ENCODE measurements around the gene BTBD7.

Gene BTBD7

DNA sequence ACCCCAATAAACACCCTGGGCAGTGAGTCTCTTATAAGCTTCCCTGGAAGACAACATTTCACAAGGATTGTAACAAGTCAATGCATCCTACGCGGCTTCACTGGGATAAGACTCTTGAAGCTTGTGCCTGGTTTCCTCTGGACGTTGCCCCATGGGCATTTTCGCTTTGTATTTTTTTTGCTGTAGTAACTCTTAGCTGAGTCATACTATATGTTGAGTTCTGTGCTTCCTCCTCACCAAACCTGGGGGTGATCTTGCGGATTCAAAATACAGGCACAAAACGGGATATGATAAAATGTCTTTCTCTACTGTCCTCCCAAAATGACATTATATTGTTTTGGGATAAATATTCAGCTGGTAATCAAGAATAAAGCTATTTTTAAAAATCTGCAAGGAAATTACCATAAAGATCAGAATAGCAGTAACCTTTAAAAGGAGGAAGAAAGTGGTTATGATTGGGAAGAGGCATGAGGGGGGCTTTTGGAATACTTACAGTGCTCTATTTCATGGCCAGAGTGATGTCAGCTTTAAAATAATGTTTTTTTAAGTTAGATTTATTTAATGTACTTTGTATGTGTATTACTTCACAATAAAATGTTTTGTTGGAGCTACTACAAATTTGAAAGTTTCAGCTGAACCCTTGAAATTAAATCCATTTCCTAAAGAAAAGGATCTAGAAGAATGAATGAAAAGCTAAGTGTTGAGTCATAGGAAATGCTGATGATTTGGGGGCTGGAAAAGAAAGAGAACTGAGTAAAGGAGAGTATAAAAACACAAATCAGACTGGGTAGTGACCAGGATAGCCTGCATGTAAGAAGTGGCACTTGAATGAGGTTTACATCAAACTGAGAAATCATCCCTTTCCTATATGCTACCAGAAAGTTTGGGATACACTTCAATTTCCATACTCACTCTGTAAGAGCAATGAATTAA is 14.7 kb downstream of the BTBD7 start:
- H3K4me3 ChIP-seq (ENCODE audit: low read depth in 1 of 2, low read length in 2 of 2): peak overlapping the region; percentile 14 to 31
- no peaks in the 10 kb centered on the region for H3K36me3 ChIP-seq (ENCODE audit: control insufficient read depth in 1 of 2, insufficient read depth in 2 of 2, low read length in 2 of 2)
- no peaks in the 10 kb centered on the region for H3K9me3 ChIP-seq (ENCODE audit: control insufficient read depth in 1 of 2, low read length in 2 of 2)
- no peak overlapping the region for H3K27ac ChIP-seq (ENCODE audit: low read depth, low read length)
- H3K9ac ChIP-seq (ENCODE audit: low read depth in 1 of 2, low read length in 2 of 2): peak overlapping the region in 1 of 2 donors; percentile 13
- H3K4me1 ChIP-seq (ENCODE audit: control insufficient read depth in 1 of 2, insufficient read depth in 2 of 2, low read length in 2 of 2): peaks cover 10 to 35% of the 10 kb centered on the region in 2 donors
- H3K27me3 ChIP-seq (ENCODE audit: control insufficient read depth in 1 of 2, insufficient read depth in 2 of 2, low read length in 2 of 2): no peaks in the 10 kb centered on the region

- Histone ChIP-seq H3K4me1 (ENCODE audit: control insufficient read depth in 1 of 2, insufficient read depth in 2 of 2, low read length in 2 of 2) (peaks cover 10 to 35% of the 10 kb centered on the region in 2 donors), H3K36me3 (ENCODE audit: control insufficient read depth in 1 of 2, insufficient read depth in 2 of 2, low read length in 2 of 2) (no peaks in the 10 kb centered on the region), H3K9ac (ENCODE audit: low read depth in 1 of 2, low read length in 2 of 2) (peak overlapping the region in 1 of 2 donors; percentile 13), H3K4me3 (ENCODE audit: low read depth in 1 of 2, low read length in 2 of 2) (peak overlapping the region; percentile 14 to 31), H3K9me3 (ENCODE audit: control insufficient read depth in 1 of 2, low read length in 2 of 2) (no peaks in the 10 kb centered on the region), H3K27ac (ENCODE audit: low read depth, low read length) (no peak overlapping the region), H3K27me3 (ENCODE audit: control insufficient read depth in 1 of 2, insufficient read depth in 2 of 2, low read length in 2 of 2) (no peaks in the 10 kb centered on the region)
Observed at GRCh38 chr14:93317210-93317874, 15.5 kb downstream of the BTBD7 start.

- Histone ChIP-seq H3K9me3 (ENCODE audit: control insufficient read depth in 1 of 2, low read length in 2 of 2) (no peaks in the 10 kb centered on the region), H3K27me3 (ENCODE audit: control insufficient read depth in 1 of 2, insufficient read depth in 2 of 2, low read length in 2 of 2) (no peaks in the 10 kb centered on the region), H3K27ac (ENCODE audit: low read depth, low read length) (no peak overlapping the region), H3K36me3 (ENCODE audit: control insufficient read depth in 1 of 2, insufficient read depth in 2 of 2, low read length in 2 of 2) (no peaks in the 10 kb centered on the region), H3K9ac (ENCODE audit: low read depth in 1 of 2, low read length in 2 of 2) (no peak overlapping the region), H3K4me1 (ENCODE audit: control insufficient read depth in 1 of 2, insufficient read depth in 2 of 2, low read length in 2 of 2) (peaks cover 10 to 35% of the 10 kb centered on the region in 2 donors), H3K4me3 (ENCODE audit: low read depth in 1 of 2, low read length in 2 of 2) (no peak overlapping the region)
Observed at GRCh38 chr14:93316716-93317115, 16.1 kb downstream of the BTBD7 start.

DNA sequence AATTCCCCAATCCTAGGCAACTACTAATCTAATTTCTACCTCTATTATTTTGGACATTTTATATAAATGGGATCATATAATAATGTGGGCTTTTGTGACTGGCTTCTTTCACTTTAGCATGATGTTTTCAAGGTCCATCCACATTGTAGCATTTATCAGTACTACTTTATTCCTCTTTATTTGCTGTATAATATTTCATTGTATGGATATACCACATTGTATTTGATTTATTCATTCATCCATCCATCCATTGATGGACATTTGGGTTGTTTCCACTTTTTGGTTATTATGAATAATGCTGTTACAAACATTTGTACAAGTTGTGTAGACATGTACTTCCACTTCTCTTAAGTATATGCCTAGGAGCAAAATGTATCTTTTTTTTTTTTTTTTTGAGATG is 17.3 kb downstream of the BTBD7 start:
- Histone ChIP-seq H3K4me3 (ENCODE audit: low read depth in 1 of 2, low read length in 2 of 2) (no peak overlapping the region), H3K27me3 (ENCODE audit: control insufficient read depth in 1 of 2, insufficient read depth in 2 of 2, low read length in 2 of 2) (no peaks in the 10 kb centered on the region), H3K4me1 (ENCODE audit: control insufficient read depth in 1 of 2, insufficient read depth in 2 of 2, low read length in 2 of 2) (peaks cover 10 to 36% of the 10 kb centered on the region in 2 donors), H3K36me3 (ENCODE audit: control insufficient read depth in 1 of 2, insufficient read depth in 2 of 2, low read length in 2 of 2) (no peaks in the 10 kb centered on the region), H3K9ac (ENCODE audit: low read depth in 1 of 2, low read length in 2 of 2) (no peak overlapping the region), H3K9me3 (ENCODE audit: control insufficient read depth in 1 of 2, low read length in 2 of 2) (no peaks in the 10 kb centered on the region), H3K27ac (ENCODE audit: low read depth, low read length) (no peak overlapping the region)

GRCh38 chr14:93311082-93311481 is 21.8 kb downstream of the BTBD7 start:
- Histone ChIP-seq H3K36me3 (ENCODE audit: control insufficient read depth in 1 of 2, insufficient read depth in 2 of 2, low read length in 2 of 2) (no peaks in the 10 kb centered on the region), H3K4me3 (ENCODE audit: low read depth in 1 of 2, low read length in 2 of 2) (no peak overlapping the region), H3K27ac (ENCODE audit: low read depth, low read length) (no peak overlapping the region), H3K27me3 (ENCODE audit: control insufficient read depth in 1 of 2, insufficient read depth in 2 of 2, low read length in 2 of 2) (no peaks in the 10 kb centered on the region), H3K9me3 (ENCODE audit: control insufficient read depth in 1 of 2, low read length in 2 of 2) (no peaks in the 10 kb centered on the region), H3K9ac (ENCODE audit: low read depth in 1 of 2, low read length in 2 of 2) (no peak overlapping the region), H3K4me1 (ENCODE audit: control insufficient read depth in 1 of 2, insufficient read depth in 2 of 2, low read length in 2 of 2) (peaks cover 6 to 12% of the 10 kb centered on the region in 2 donors)

GRCh38 chr14:93309427-93309966 is 23.3 kb downstream of the BTBD7 start:
- Histone ChIP-seq H3K9me3 (ENCODE audit: control insufficient read depth in 1 of 2, low read length in 2 of 2) (no peaks in the 10 kb centered on the region), H3K27me3 (ENCODE audit: control insufficient read depth in 1 of 2, insufficient read depth in 2 of 2, low read length in 2 of 2) (no peaks in the 10 kb centered on the region), H3K4me1 (ENCODE audit: control insufficient read depth in 1 of 2, insufficient read depth in 2 of 2, low read length in 2 of 2) (peaks cover 14 to 22% of the 10 kb centered on the region in 2 donors), H3K36me3 (ENCODE audit: control insufficient read depth in 1 of 2, insufficient read depth in 2 of 2, low read length in 2 of 2) (no peaks in the 10 kb centered on the region), H3K27ac (ENCODE audit: low read depth, low read length) (no peak overlapping the region), H3K4me3 (ENCODE audit: low read depth in 1 of 2, low read length in 2 of 2) (no peak overlapping the region), H3K9ac (ENCODE audit: low read depth in 1 of 2, low read length in 2 of 2) (no peak overlapping the region)

DNA sequence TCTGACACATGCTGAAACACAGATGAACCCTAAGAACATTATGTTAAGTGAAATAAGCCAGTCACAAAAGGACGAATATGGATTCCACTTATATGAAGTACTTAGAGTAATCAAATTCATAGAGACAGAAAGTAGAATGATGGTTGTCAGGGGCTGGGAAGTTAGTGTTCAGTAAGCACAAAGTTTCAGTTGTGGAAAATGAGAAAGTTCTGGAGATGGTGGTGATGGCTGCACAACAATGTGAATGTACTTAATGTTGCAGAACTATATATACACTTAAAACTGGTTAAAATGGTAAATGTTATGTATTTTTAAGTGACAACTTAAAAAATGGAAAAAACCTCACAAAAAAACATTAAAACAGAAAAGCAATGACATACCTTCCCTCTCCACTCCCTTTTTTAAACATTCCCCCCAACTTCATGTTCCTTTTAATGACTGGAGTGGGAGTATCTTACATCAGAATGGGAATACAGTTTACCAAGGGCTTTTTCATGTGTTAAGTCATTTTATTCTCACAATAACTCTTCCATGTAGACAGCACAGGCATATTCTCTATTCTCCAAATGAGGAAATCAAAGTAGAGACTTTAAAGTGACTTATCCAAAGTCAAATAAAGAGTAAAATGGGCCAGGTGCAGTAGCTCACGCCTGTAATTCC is 24.0 kb downstream of the BTBD7 start:
- H3K36me3 ChIP-seq (ENCODE audit: control insufficient read depth in 1 of 2, insufficient read depth in 2 of 2, low read length in 2 of 2): no peaks in the 10 kb centered on the region
- H3K9ac ChIP-seq (ENCODE audit: low read depth in 1 of 2, low read length in 2 of 2): no peak overlapping the region
- H3K27ac ChIP-seq (ENCODE audit: low read depth, low read length): no peak overlapping the region
- peaks cover 14 to 25% of the 10 kb centered on the region in 2 donors for H3K4me1 ChIP-seq (ENCODE audit: control insufficient read depth in 1 of 2, insufficient read depth in 2 of 2, low read length in 2 of 2)
- no peak overlapping the region for H3K4me3 ChIP-seq (ENCODE audit: low read depth in 1 of 2, low read length in 2 of 2)
- no peaks in the 10 kb centered on the region for H3K27me3 ChIP-seq (ENCODE audit: control insufficient read depth in 1 of 2, insufficient read depth in 2 of 2, low read length in 2 of 2)
- no peaks in the 10 kb centered on the region for H3K9me3 ChIP-seq (ENCODE audit: control insufficient read depth in 1 of 2, low read length in 2 of 2)

DNA sequence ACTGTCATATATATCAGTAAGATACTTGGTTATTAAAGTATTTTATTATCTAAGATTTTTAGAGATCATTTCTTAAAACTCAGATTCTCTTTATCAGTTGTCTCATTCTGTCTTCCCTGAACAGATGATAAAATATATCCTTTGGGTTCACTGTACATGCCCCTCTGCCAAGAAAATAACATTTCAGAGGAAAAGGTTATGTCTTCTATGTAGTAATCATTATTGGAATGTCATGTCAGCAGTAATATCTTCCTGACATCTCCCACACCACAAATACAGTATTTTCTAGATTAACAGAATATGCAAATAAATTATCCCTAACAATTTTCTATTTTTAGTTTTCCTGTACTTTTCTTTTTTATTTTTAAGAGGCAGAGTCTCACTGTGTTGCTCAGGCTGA is 26.0 kb downstream of the BTBD7 start:
- no peak overlapping the region for H3K4me3 ChIP-seq (ENCODE audit: low read depth in 1 of 2, low read length in 2 of 2)
- no peaks in the 10 kb centered on the region for H3K9me3 ChIP-seq (ENCODE audit: control insufficient read depth in 1 of 2, low read length in 2 of 2)
- H3K27me3 ChIP-seq (ENCODE audit: control insufficient read depth in 1 of 2, insufficient read depth in 2 of 2, low read length in 2 of 2): no peaks in the 10 kb centered on the region
- no peak overlapping the region for H3K27ac ChIP-seq (ENCODE audit: low read depth, low read length)
- H3K36me3 ChIP-seq (ENCODE audit: control insufficient read depth in 1 of 2, insufficient read depth in 2 of 2, low read length in 2 of 2): peaks cover 0 to 1% of the 10 kb centered on the region in 2 donors
- H3K4me1 ChIP-seq (ENCODE audit: control insufficient read depth in 1 of 2, insufficient read depth in 2 of 2, low read length in 2 of 2): peaks cover 14 to 29% of the 10 kb centered on the region in 2 donors
- H3K9ac ChIP-seq (ENCODE audit: low read depth in 1 of 2, low read length in 2 of 2): no peak overlapping the region

DNA sequence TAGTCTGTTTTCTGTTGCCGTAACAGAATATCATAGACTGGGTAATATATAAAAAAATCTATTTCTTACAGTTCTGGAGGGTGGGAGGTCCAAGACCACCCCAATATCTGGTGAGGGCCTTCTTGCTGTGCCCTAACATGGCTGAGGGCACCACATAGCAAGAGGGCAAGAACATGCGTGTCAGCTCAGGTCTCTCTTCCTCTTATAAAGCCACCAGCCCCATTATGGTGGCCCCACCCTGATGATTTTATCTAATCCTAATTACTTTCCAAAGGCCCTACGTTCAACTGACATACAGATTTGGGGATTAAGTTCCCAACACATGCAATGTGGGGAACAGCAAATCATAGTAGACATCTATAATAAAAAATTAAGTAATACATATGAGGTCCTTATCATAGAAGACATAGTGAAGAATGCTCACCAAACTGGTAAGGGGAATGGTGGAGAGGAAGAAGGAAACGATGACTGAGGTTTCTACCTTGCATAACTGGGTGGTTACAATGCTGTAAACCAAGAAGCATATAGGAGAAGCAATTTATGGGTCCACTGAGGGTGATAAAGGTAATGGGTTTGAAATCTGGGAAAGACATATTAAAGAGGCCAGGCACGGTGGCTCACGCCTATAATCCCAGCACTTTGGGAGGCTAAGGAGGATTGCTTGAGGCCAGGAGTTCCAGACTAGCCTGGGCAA is 27.0 kb downstream of the BTBD7 start:
- Histone ChIP-seq H3K36me3 (ENCODE audit: control insufficient read depth in 1 of 2, insufficient read depth in 2 of 2, low read length in 2 of 2) (peaks cover 0 to 3% of the 10 kb centered on the region in 2 donors), H3K4me1 (ENCODE audit: control insufficient read depth in 1 of 2, insufficient read depth in 2 of 2, low read length in 2 of 2) (peaks cover 14 to 24% of the 10 kb centered on the region in 2 donors), H3K4me3 (ENCODE audit: low read depth in 1 of 2, low read length in 2 of 2) (no peak overlapping the region), H3K9ac (ENCODE audit: low read depth in 1 of 2, low read length in 2 of 2) (no peak overlapping the region), H3K27me3 (ENCODE audit: control insufficient read depth in 1 of 2, insufficient read depth in 2 of 2, low read length in 2 of 2) (no peaks in the 10 kb centered on the region), H3K27ac (ENCODE audit: low read depth, low read length) (no peak overlapping the region), H3K9me3 (ENCODE audit: control insufficient read depth in 1 of 2, low read length in 2 of 2) (no peaks in the 10 kb centered on the region)
